ENCODE results near the gene SCP2D1. TPM values are rescaled to one million over a fixed set of nuclear protein-coding genes. Genes with fewer than 3 reads are reported as not detected.

Gene SCP2D1
- total RNA-seq, 6 donors from 2014 or later = not detected

- Histone ChIP-seq H3K27ac (no peak overlapping the region), H3K4me3 (no peak overlapping the region), H3K4me1 (no peaks in the 10 kb centered on the region), H3K36me3 (no peaks in the 10 kb centered on the region), H3K27me3 (no peaks in the 10 kb centered on the region), H3K9me3 (no peaks in the 10 kb centered on the region)
- ATAC-seq (ENCODE audit: low FRiP score in 2 of 2) (no peak), DNase-seq (no peak)
- TF ChIP-seq POLR2AphosphoS5 (IDR thresholded peaks at IDR 0.05) = no peak
- TF ChIP-seq CTCF (IDR thresholded peaks at IDR 0.05) = no peak
- no peak for TF ChIP-seq EP300 (IDR thresholded peaks at IDR 0.05)
- TF ChIP-seq POLR2A (IDR thresholded peaks at IDR 0.05) = no peak
These were observed 38.0 kb downstream of the SCP2D1 start for GRCh38 chr20:18851629-18852028.

GRCh38 chr20:18852318-18852717 is 38.7 kb downstream of the SCP2D1 start:
- no peaks in the 10 kb centered on the region for H3K9me3 ChIP-seq
- H3K27ac ChIP-seq = no peak overlapping the region
- H3K36me3 ChIP-seq = no peaks in the 10 kb centered on the region
- WGBS, 2 donors = 88 to 94% methylated on average over 3 of the region's 3 CpGs
- no peak for TF ChIP-seq EP300 (IDR thresholded peaks at IDR 0.05)
- no peak for TF ChIP-seq POLR2A (IDR thresholded peaks at IDR 0.05)
- no peak for TF ChIP-seq POLR2AphosphoS5 (IDR thresholded peaks at IDR 0.05)
- TF ChIP-seq CTCF (IDR thresholded peaks at IDR 0.05) = no peak
- no peaks in the 10 kb centered on the region for H3K4me1 ChIP-seq
- H3K27me3 ChIP-seq = no peaks in the 10 kb centered on the region
- ATAC-seq (ENCODE audit: low FRiP score in 2 of 2) (no peak), DNase-seq (no peak)
- no peak overlapping the region for H3K4me3 ChIP-seq

- 76 to 90% methylated on average over 4 of the region's 4 CpGs for WGBS, 2 donors
- ATAC-seq (ENCODE audit: low FRiP score in 2 of 2) = no peak
- TF ChIP-seq EP300 (IDR thresholded peaks at IDR 0.05) = no peak
- no peak for TF ChIP-seq POLR2AphosphoS5 (IDR thresholded peaks at IDR 0.05)
- TF ChIP-seq POLR2A (IDR thresholded peaks at IDR 0.05) = no peak
- TF ChIP-seq CTCF (IDR thresholded peaks at IDR 0.05) = no peak
- H3K9me3 ChIP-seq = no peaks in the 10 kb centered on the region
- H3K36me3 ChIP-seq = no peaks in the 10 kb centered on the region
- no peaks in the 10 kb centered on the region for H3K27me3 ChIP-seq
- no peak overlapping the region for H3K27ac ChIP-seq
- H3K4me1 ChIP-seq = no peaks in the 10 kb centered on the region
- H3K4me3 ChIP-seq = no peak overlapping the region
- no peak for DNase-seq
These were observed 39.6 kb downstream of the SCP2D1 start for GRCh38 chr20:18853216-18853615.

- Histone ChIP-seq H3K9me3 (no peaks in the 10 kb centered on the region), H3K4me1 (no peaks in the 10 kb centered on the region), H3K36me3 (no peaks in the 10 kb centered on the region), H3K27me3 (no peaks in the 10 kb centered on the region), H3K4me3 (no peak overlapping the region), H3K27ac (no peak overlapping the region)
- no peak for DNase-seq
- 59 to 83% methylated on average over 2 of the region's 2 CpGs for WGBS, 2 donors
- no peak for ATAC-seq (ENCODE audit: low FRiP score in 2 of 2)
- no peak for TF ChIP-seq POLR2AphosphoS5 (IDR thresholded peaks at IDR 0.05)
- TF ChIP-seq EP300 (IDR thresholded peaks at IDR 0.05) = no peak
- no peak for TF ChIP-seq CTCF (IDR thresholded peaks at IDR 0.05)
These were observed 40.5 kb downstream of the SCP2D1 start for GRCh38 chr20:18853946-18854646.

- Histone ChIP-seq H3K36me3 (no peaks in the 10 kb centered on the region), H3K27me3 (no peaks in the 10 kb centered on the region), H3K9me3 (no peaks in the 10 kb centered on the region), H3K27ac (no peak overlapping the region), H3K4me1 (no peaks in the 10 kb centered on the region), H3K4me3 (no peak overlapping the region)
- TF ChIP-seq CTCF (IDR thresholded peaks at IDR 0.05) (no peak), EP300 (IDR thresholded peaks at IDR 0.05) (no peak), POLR2AphosphoS5 (IDR thresholded peaks at IDR 0.05) (no peak), POLR2A (IDR thresholded peaks at IDR 0.05) (no peak)
- DNase-seq (no peak), ATAC-seq (ENCODE audit: low FRiP score in 2 of 2) (no peak)
- WGBS, 2 donors = 77 to 84% methylated on average over 2 of the region's 2 CpGs
These were observed 42.3 kb downstream of the SCP2D1 start for GRCh38 chr20:18855882-18856281.
